Loucy (cell line): Measurements from ENCODE around the gene AKT1.

Experiments used
- H2AFZ ChIP-seq: fragments of 200-600 bp; sonication (generic); 2 replicates; pipeline ENCODE4 v1.6.0; 2016; ENCODE audit warnings: antibody characterized with exemption, mild to moderate bottlenecking, low read length, moderate library complexity
- H3F3A ChIP-seq: fragments of 200-600 bp; 2 replicates; pipeline ENCODE4 v1.6.0; 2016; ENCODE audit warnings: antibody characterized with exemption, low read depth, mild to moderate bottlenecking
- H3K27me3 ChIP-seq: fragments of 200-600 bp; sonication (generic); 2 replicates; pipeline ENCODE4 v1.6.1; 2014; ENCODE audit warnings: low read length, mild to moderate bottlenecking; ENCODE audit not compliant: insufficient read depth, poor library complexity, severe bottlenecking
- H3K36me3 ChIP-seq: fragments of 200-600 bp; sonication (generic); 2 replicates; pipeline ENCODE4 v1.6.1; 2016; ENCODE audit warnings: low read length; ENCODE audit not compliant: insufficient read depth
- H3K4me1 ChIP-seq: fragments of 200-600 bp; sonication (generic); 2 replicates; pipeline ENCODE4 v1.5.1; 2014; ENCODE audit warnings: low read length, mild to moderate bottlenecking; ENCODE audit not compliant: insufficient read depth, poor library complexity, severe bottlenecking
- H3K4me2 ChIP-seq: fragments of 200-600 bp; sonication (generic); 2 replicates; pipeline ENCODE4 v1.6.0; 2014; ENCODE audit warnings: antibody characterized with exemption, low read length, low read depth, mild to moderate bottlenecking; ENCODE audit not compliant: poor library complexity, severe bottlenecking
- H3K4me3 ChIP-seq: fragments of 200-600 bp; sonication (generic); 2 replicates; pipeline ENCODE4 v1.5.1; 2014; ENCODE audit warnings: low read length, mild to moderate bottlenecking, mixed read lengths; ENCODE audit not compliant: poor library complexity, severe bottlenecking
- H3K79me2 ChIP-seq: fragments of 200-600 bp; sonication (generic); 2 replicates; pipeline ENCODE4 v1.6.1; 2014; ENCODE audit warnings: low read length; ENCODE audit not compliant: insufficient read depth
- H3K9ac ChIP-seq: fragments of 200-600 bp; sonication (generic); 2 replicates; pipeline ENCODE4 v1.6.0; 2014; ENCODE audit warnings: mild to moderate bottlenecking, low read depth, low read length, moderate library complexity; ENCODE audit not compliant: poor library complexity, severe bottlenecking
- H3K9me2 ChIP-seq: fragments of 200-600 bp; sonication (generic); replicated peaks from 2 replicates; pipeline ENCODE4 v1.6.1; 2016; ENCODE audit warnings: low read depth, low read length, mixed read lengths
- H3K9me3 ChIP-seq: fragments of 200-600 bp; sonication (generic); 2 replicates; pipeline ENCODE4 v1.6.1; 2014; ENCODE audit warnings: mild to moderate bottlenecking, antibody characterized with exemption, low read length, low read depth; ENCODE audit not compliant: insufficient read depth
- H4K20me1 ChIP-seq: fragments of 200-600 bp; sonication (generic); 2 replicates; pipeline ENCODE4 v1.6.0; 2014; ENCODE audit warnings: antibody characterized with exemption, low read length, mild to moderate bottlenecking; ENCODE audit not compliant: insufficient read depth, poor library complexity, severe bottlenecking
- EZH2phosphoT487 ChIP-seq: fragments of 200-600 bp; IDR thresholded peaks from 2 replicates; pipeline ENCODE4 v1.6.1; 2018; ENCODE audit warnings: antibody characterized with exemption, mild to moderate bottlenecking, moderate library complexity, borderline replicate concordance
- TF ChIP-seq, protein P1 (sequence below): fragments of 200-600 bp; sonication (generic); conservative IDR thresholded peaks from 2 replicates; pipeline ENCODE4 v1.5.1; 2014; ENCODE audit warnings: mild to moderate bottlenecking, antibody characterized with exemption, low read length

AKT1 gene

DNA sequence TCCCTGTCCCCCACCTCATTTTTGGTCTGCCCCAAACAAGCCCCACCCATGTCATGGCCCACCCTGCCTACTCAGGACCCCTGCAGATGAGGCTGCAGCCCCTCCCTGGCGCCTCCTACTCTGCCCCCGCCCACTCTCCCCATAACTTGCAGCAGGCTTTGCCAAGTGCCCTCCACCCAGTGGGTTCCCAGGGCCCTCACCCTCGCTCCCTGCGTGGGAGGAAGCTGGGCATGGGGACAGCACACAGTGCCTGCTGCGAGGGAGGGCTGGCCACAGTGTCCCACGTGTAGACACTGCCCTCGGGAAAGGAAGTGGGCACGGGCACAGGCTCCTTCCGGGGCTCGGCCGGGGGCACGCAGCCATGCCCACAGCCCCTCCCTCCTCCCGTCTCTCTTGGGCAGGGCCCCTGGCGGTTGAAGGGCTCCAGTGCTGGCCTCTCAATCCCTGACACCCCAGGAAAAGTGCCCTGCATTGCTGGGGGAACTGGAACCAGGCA, 9.4 kb downstream of the AKT1 start:
- peaks cover 2% of the 10 kb centered on the region for H3K4me1 ChIP-seq
- no peaks in the 10 kb centered on the region for H3K9me3 ChIP-seq
- no peaks in the 10 kb centered on the region; the same call in 1 of the 2 replicates for H3K36me3 ChIP-seq
- no peaks in the 10 kb centered on the region for H3K9me2 ChIP-seq
- H3K9ac ChIP-seq, result no peak overlapping the region
- H4K20me1 ChIP-seq, result peaks cover 44% of the 10 kb centered on the region
- no peaks in the 10 kb centered on the region for H3K27me3 ChIP-seq
- H3K4me2 ChIP-seq, result peak overlapping the region; percentile 37
- no peak overlapping the region for H3K4me3 ChIP-seq
- H3K79me2 ChIP-seq, result peaks cover 60% of the 10 kb centered on the region
- H3F3A ChIP-seq, result no peaks in the 10 kb centered on the region
- no peak for TF ChIP-seq EZH2phosphoT487
- TF ChIP-seq, protein P1, sequence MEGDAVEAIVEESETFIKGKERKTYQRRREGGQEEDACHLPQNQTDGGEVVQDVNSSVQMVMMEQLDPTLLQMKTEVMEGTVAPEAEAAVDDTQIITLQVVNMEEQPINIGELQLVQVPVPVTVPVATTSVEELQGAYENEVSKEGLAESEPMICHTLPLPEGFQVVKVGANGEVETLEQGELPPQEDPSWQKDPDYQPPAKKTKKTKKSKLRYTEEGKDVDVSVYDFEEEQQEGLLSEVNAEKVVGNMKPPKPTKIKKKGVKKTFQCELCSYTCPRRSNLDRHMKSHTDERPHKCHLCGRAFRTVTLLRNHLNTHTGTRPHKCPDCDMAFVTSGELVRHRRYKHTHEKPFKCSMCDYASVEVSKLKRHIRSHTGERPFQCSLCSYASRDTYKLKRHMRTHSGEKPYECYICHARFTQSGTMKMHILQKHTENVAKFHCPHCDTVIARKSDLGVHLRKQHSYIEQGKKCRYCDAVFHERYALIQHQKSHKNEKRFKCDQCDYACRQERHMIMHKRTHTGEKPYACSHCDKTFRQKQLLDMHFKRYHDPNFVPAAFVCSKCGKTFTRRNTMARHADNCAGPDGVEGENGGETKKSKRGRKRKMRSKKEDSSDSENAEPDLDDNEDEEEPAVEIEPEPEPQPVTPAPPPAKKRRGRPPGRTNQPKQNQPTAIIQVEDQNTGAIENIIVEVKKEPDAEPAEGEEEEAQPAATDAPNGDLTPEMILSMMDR, result no peak
- no peak overlapping the region for H2AFZ ChIP-seq

DNA sequence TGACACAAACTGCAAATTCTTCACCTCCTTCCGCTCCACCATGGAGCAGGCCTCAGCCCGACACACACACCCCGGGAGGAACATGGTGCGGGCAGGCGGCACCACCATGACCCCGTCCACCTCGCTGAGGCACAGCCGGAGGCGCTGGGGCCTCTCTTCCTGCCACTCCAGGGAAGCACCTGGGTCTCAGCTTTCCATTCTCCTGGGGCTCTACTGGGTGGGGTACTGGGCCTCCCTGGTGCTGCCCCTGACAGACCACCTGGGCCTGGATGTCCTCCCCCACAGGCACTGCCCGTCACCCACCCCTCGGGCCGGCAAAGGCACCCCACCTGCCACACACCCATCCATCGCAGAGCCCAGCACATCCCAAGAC, 9.9 kb downstream of the AKT1 start:
- Histone ChIP-seq H4K20me1 (peaks cover 40% of the 10 kb centered on the region), H3K4me1 (peaks cover 2% of the 10 kb centered on the region), H3K9me3 (no peaks in the 10 kb centered on the region), H3F3A (no peaks in the 10 kb centered on the region), H3K4me2 (peak overlapping the region; percentile 12), H3K9ac (no peak overlapping the region), H3K4me3 (no peak overlapping the region), H2AFZ (no peak overlapping the region), H3K36me3 (peaks cover 3% of the 10 kb centered on the region; the same call in 1 of the 2 replicates), H3K9me2 (no peaks in the 10 kb centered on the region), H3K27me3 (no peaks in the 10 kb centered on the region), H3K79me2 (peaks cover 55% of the 10 kb centered on the region)
- no peak for TF ChIP-seq EZH2phosphoT487
- TF ChIP-seq, protein P1, result no peak

DNA sequence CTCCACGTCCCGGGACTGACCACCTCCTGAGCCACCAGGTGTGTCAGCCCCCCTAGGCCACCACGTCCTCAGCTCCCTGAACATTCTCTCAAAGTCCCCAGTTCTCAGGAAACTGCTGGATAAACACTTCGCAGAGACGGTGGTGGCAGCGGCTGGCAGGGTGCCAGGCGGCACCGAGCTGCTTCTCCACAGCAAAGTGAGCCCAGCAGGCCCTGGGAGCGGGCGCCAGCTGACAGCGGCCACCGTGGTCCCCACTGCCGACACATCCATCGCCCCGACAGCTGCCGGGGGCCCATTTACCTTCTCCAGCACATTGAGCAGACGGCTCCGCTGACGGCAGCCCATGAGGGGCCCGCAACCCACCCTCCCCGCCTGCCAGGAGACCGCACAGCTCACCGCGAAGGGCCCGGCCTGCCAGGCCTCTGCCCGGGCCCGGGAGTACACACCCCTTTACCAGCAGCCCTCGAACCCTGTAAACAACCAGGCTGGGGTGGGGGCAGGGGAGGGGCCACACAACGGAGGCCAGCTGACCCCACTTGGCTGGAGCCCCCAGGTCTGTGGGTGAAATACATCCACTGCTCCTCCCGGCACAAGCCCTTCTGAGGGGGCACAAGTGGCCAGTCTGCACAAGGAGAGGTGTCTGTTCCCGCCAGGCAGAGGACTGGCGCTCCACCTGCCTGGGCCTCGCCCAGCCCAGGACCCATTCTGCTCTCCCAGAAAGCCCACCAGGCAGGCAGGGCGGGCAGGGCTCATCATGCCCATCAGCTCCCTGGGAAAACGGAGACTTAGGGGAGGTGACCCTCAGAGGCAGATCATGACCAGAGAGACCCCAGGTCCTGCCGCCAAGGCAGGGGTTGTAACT, 10.5 kb downstream of the AKT1 start:
- H3K4me2 ChIP-seq, result no peak overlapping the region
- H3F3A ChIP-seq, result no peaks in the 10 kb centered on the region
- no peak overlapping the region for H3K4me3 ChIP-seq
- peaks cover 35% of the 10 kb centered on the region for H4K20me1 ChIP-seq
- no peak for TF ChIP-seq EZH2phosphoT487
- TF ChIP-seq, protein P1, result no peak
- peaks cover 53% of the 10 kb centered on the region; the same call in 1 of the 2 replicates for H3K79me2 ChIP-seq
- H3K9me2 ChIP-seq, result no peaks in the 10 kb centered on the region
- no peak overlapping the region for H2AFZ ChIP-seq
- H3K36me3 ChIP-seq, result peaks cover 5% of the 10 kb centered on the region; the same call in 1 of the 2 replicates
- H3K9ac ChIP-seq, result no peak overlapping the region
- no peaks in the 10 kb centered on the region for H3K27me3 ChIP-seq
- peaks cover 2% of the 10 kb centered on the region for H3K4me1 ChIP-seq
- no peaks in the 10 kb centered on the region for H3K9me3 ChIP-seq
